Esophagus muscularis mucosa (tissue), 4 donors: ENCODE data around the gene OTUD7B. TPM values are rescaled to one million over a fixed set of nuclear protein-coding genes. Genes with fewer than 3 reads are reported as not detected.

Source experiments
- DNase-seq: peaks from one replicate; pipeline ENCODE4 v3.0.0-alpha.2; 2017; ENCODE audit errors: extremely low spot score
- H3K27ac ChIP-seq, 4 donors: fragments of 200-600 bp; sonication (generic); replicated peaks in 1 of 4; 1 replicate in 3 of 4; 2 replicates in 1 of 4; pipeline ENCODE4 v1.5.1; 2016 to 2019; ENCODE audit warnings: mild to moderate bottlenecking in 1 of 4
- H3K27me3 ChIP-seq, 4 donors: fragments of 200-600 bp; sonication (generic); one replicate each; pipeline versions ENCODE4 v1.5.1 to v1.6.0; 2016 to 2019
- H3K36me3 ChIP-seq, 4 donors: fragments of 200-600 bp; sonication (generic); one replicate each; pipeline ENCODE4 v1.5.1; 2016 to 2019
- H3K4me1 ChIP-seq, 4 donors: fragments of 200-600 bp; sonication (generic); one replicate each; pipeline ENCODE4 v1.5.1; 2016 to 2019
- H3K4me3 ChIP-seq, 4 donors: fragments of 200-600 bp; sonication (generic); 1 replicate in 2 of 4; 2 replicates in 2 of 4; pipeline ENCODE4 v1.5.1; 2016 to 2019; ENCODE audit warnings: mild to moderate bottlenecking in 4 of 4, moderate library complexity in 1 of 4
- H3K9me3 ChIP-seq, 4 donors: fragments of 200-600 bp; sonication (generic); 1 replicate in 3 of 4; 2 replicates in 1 of 4; pipeline ENCODE4 v1.5.1; 2016 to 2019
- CTCF ChIP-seq, 3 experiments: fragments of 200-600 bp in 2 of 3; fragments of 450-650 bp in 1 of 3; sonication (generic) in 2 of 3; IDR thresholded peaks; one replicate each; pipeline ENCODE4 v1.5.1; 2017 to 2019; ENCODE audit warnings: antibody characterized with exemption in 3 of 3, mild to moderate bottlenecking in 2 of 3, moderate library complexity in 1 of 3
- EP300 ChIP-seq: sonication (generic); formaldehyde crosslinking; IDR thresholded peaks from one replicate; pipeline ENCODE4 v1.6.1; 2017; ENCODE audit warnings: antibody characterized with exemption
- POLR2A ChIP-seq: fragments of 450-650 bp; IDR thresholded peaks from one replicate; pipeline ENCODE4 v1.6.1; 2017; ENCODE audit warnings: antibody characterized with exemption, moderate library complexity, mild to moderate bottlenecking, low read depth
- POLR2AphosphoS5 ChIP-seq, 2 donors: sonication (generic); formaldehyde crosslinking; IDR thresholded peaks; one replicate each; pipeline ENCODE4 v1.6.1; 2017; ENCODE audit warnings: antibody characterized with exemption in 2 of 2
- WGBS: methylation state at CpG from one replicate; pipeline ENCODE4 v1.1.5; 2018; 5-methylcytosine and 5-hydroxymethylcytosine counted together
- intact Hi-C: fragments of 100-400 bp; cut with DNase I; formaldehyde crosslinking; loops from one replicate; pipeline ENCODE4 v1.15.1; 2023
- total RNA-seq, 4 donors: library from RNA; depleted of rRNA; stranded (reverse); fragments of >200 nt; gene quantifications; one replicate each; pipeline versions ENCODE4 v1.1.0 to v1.2.1, GENCODE V29; 2016

OTUD7B gene
- total RNA-seq, 4 donors from 2014 or later: 23.7 to 41.1 (median 30.4) TPM

GRCh38 chr1:149925751-149926150 is 84.8 kb downstream of the OTUD7B start:
- H3K4me1 ChIP-seq: peaks cover 29 to 42% (median 36%) of the 10 kb centered on the region in 4 donors
- H3K27me3 ChIP-seq: no peaks in the 10 kb centered on the region
- no peak overlapping the region for H3K4me3 ChIP-seq
- peaks cover 36 to 73% (median 57%) of the 10 kb centered on the region in 4 donors for H3K36me3 ChIP-seq
- intact Hi-C loops: no loop called here
- H3K27ac ChIP-seq: no peak overlapping the region
- 97% methylated on average over 2 of the region's 2 CpGs for WGBS
- TF ChIP-seq CTCF (IDR thresholded peaks at IDR 0.05) (no peak), EP300 (no peak), POLR2AphosphoS5 (IDR thresholded peaks at IDR 0.05) (no peak), POLR2A (no peak)
- no peak for DNase-seq
- H3K9me3 ChIP-seq: no peaks in the 10 kb centered on the region

GRCh38 chr1:149925345-149925744 is 85.2 kb downstream of the OTUD7B start:
- H3K36me3 ChIP-seq: peaks cover 36 to 69% (median 54%) of the 10 kb centered on the region in 4 donors
- no peaks in the 10 kb centered on the region for H3K9me3 ChIP-seq
- H3K27ac ChIP-seq: no peak overlapping the region
- H3K4me1 ChIP-seq: peaks cover 29 to 42% (median 36%) of the 10 kb centered on the region in 4 donors
- H3K27me3 ChIP-seq: no peaks in the 10 kb centered on the region
- H3K4me3 ChIP-seq: no peak overlapping the region
- intact Hi-C loops: no loop called here
- no peak for DNase-seq
- 87% methylated on average over 3 of the region's 3 CpGs for WGBS
- TF ChIP-seq EP300 (no peak), POLR2A (no peak), POLR2AphosphoS5 (IDR thresholded peaks at IDR 0.05) (no peak), CTCF (IDR thresholded peaks at IDR 0.05) (no peak)

GRCh38 chr1:149923626-149924025 is 86.9 kb downstream of the OTUD7B start:
- TF ChIP-seq POLR2AphosphoS5 (IDR thresholded peaks at IDR 0.05) (no peak), POLR2A (no peak), CTCF (IDR thresholded peaks at IDR 0.05) (no peak), EP300 (no peak)
- no peaks in the 10 kb centered on the region for H3K27me3 ChIP-seq
- no peak overlapping the region for H3K4me3 ChIP-seq
- DNase-seq: no peak
- H3K27ac ChIP-seq: no peak overlapping the region
- WGBS: 85% methylated on average over 10 of the region's 10 CpGs
- peaks cover 36 to 56% (median 50%) of the 10 kb centered on the region in 4 donors for H3K36me3 ChIP-seq
- H3K4me1 ChIP-seq: peaks cover 28 to 44% (median 36%) of the 10 kb centered on the region in 4 donors
- H3K9me3 ChIP-seq: no peaks in the 10 kb centered on the region
- intact Hi-C loops: no loop called here

GRCh38 chr1:149917571-149918144 is 92.9 kb downstream of the OTUD7B start, which contains the start of gene SV2A:
SV2A (minus strand) TSS chr1:149917844; CDS start chr1:149913840, 4,004 bp downstream.
- peaks cover 4 to 26% (median 9%) of the 10 kb centered on the region in 4 donors for H3K36me3 ChIP-seq
- TF ChIP-seq POLR2A (no peak), POLR2AphosphoS5 (IDR thresholded peaks at IDR 0.05) (peak; percentile 22 to 81), EP300 (no peak), CTCF (IDR thresholded peaks at IDR 0.05) (no peak)
- H3K9me3 ChIP-seq: no peaks in the 10 kb centered on the region
- H3K4me3 ChIP-seq: peak within 1 kb of the TSS; percentile 60 to 83 (median 64)
- 0% methylated on average over 8 of the region's 24 CpGs for WGBS
- no peak for DNase-seq
- H3K27ac ChIP-seq: peak within 1 kb of the TSS; percentile 33 to 55 (median 52)
- peaks cover 9 to 32% (median 29%) of the 10 kb centered on the region in 4 donors for H3K4me1 ChIP-seq
- peaks cover 0 to 8% (median 0%) of the 10 kb centered on the region in 4 donors for H3K27me3 ChIP-seq
- intact Hi-C loops: no loop called here
